GM18858 (cell line): Measurements from ENCODE around the gene ADGRD1.

ENCODE experiments used
- ATAC-seq: cut with Tn5 transposase; IDR thresholded peaks from one replicate; pipeline ENCODE4 v1.9.1; 2021; ENCODE audit not compliant: unreplicated experiment

Gene ADGRD1

GRCh38 chr12:131005161-131006035 is 51.7 kb downstream of the ADGRD1 start:
- no peak for ATAC-seq

- ATAC-seq: no peak
Observed at GRCh38 chr12:131006036-131006735, 52.5 kb downstream of the ADGRD1 start.

- ATAC-seq: no peak
Observed at GRCh38 chr12:131007031-131007739, 53.5 kb downstream of the ADGRD1 start.

- no peak for ATAC-seq
Observed at GRCh38 chr12:131007740-131008117, 54.0 kb downstream of the ADGRD1 start.

- no peak for ATAC-seq
Observed at GRCh38 chr12:131008131-131008912, 54.6 kb downstream of the ADGRD1 start.

GRCh38 chr12:131008913-131009270 is 55.2 kb downstream of the ADGRD1 start:
- no peak for ATAC-seq

- no peak for ATAC-seq
Observed at GRCh38 chr12:131009595-131010395, 56.1 kb downstream of the ADGRD1 start.

GRCh38 chr12:131010396-131011131 is 56.9 kb downstream of the ADGRD1 start:
- no peak for ATAC-seq

GRCh38 chr12:131011165-131012079 is 57.7 kb downstream of the ADGRD1 start:
- no peak for ATAC-seq

- ATAC-seq: no peak
Observed at GRCh38 chr12:131012279-131013069, 58.8 kb downstream of the ADGRD1 start.

- no peak for ATAC-seq
Observed at GRCh38 chr12:131013118-131013517, 59.4 kb downstream of the ADGRD1 start.

- no peak for ATAC-seq
Observed at GRCh38 chr12:131014343-131014742, 60.6 kb downstream of the ADGRD1 start.

GRCh38 chr12:131015581-131016337 is 62.1 kb downstream of the ADGRD1 start:
- ATAC-seq: no peak

GRCh38 chr12:131017477-131017991 is 63.8 kb downstream of the ADGRD1 start:
- no peak for ATAC-seq

- no peak for ATAC-seq
Observed at GRCh38 chr12:131018019-131018620, 64.4 kb downstream of the ADGRD1 start.

GRCh38 chr12:131018808-131019397 is 65.2 kb downstream of the ADGRD1 start:
- ATAC-seq: no peak
